ENCODE data around the gene AP1B1. TPM values are rescaled to one million over a fixed set of nuclear protein-coding genes. Genes with fewer than 3 reads are reported as not detected.

Gene AP1B1
- total and polyA plus RNA-seq, 2 of the 8 experiments (the other 6 are each of a cell fraction or from before 2014, with no cell fraction given) = 64.2 to 86.8 TPM

DNA sequence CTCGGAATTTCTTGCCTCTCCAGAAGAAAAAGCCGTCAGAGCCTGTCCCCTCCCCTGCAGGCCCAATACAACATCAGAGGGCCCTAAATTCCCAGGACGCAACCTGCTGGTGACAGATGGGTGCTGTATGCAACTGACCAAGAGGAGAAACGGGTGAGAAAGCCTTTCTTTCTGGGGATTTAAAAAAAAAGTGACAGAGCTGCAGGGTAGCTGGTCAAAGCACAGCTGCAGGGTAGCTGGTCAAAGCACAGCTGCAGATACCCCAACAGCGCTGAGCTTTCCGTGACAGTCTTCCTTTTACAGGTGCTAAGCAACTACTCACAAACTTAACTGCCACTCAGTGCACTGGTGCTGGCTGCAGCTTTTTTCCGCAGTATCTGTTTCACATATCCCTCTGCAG lies 17.8 kb downstream of the AP1B1 start:
- no peak overlapping the region for H4K91ac ChIP-seq (replicated peaks; ENCODE audit: insufficient read length, low read length)
- H2BK20ac ChIP-seq (ENCODE audit: low read length) = no peak overlapping the region
- CTCF ChIA-PET (ENCODE audit: partially characterized antibody) = interaction anchor here (0.6 to 2.1 kb wide), 8 partner anchors 11 to 1383 kb away, joined by 3 to 6 read pairs (median 4); no protein-coding TSS in a partner anchor
- H3K4me2 ChIP-seq (ENCODE audit: insufficient read depth in 1 of 2, low read depth in 2 of 2, low read length in 2 of 2) = no peak overlapping the region
- POLR2A ChIA-PET (ENCODE audit: partially characterized antibody) = interaction anchor here (0.6 to 1.4 kb wide), 2 partner anchors 12 to 119 kb away, joined by 3 read pairs; no protein-coding TSS in a partner anchor
- H3K14ac ChIP-seq (ENCODE audit: insufficient read length) = no peak overlapping the region
- no peak overlapping the region for H4K5ac ChIP-seq (ENCODE audit: insufficient read length, low read depth, low read length)
- H3K4ac ChIP-seq (replicated peaks; ENCODE audit: insufficient read length, low read depth, low read length) = no peak overlapping the region
- WGBS, 2 experiments (ENCODE audit: extremely low coverage in 1 of 2, insufficient coverage in 1 of 2, insufficient read length in 1 of 2, insufficient replicate concordance in 2 of 2, low coverage in 1 of 2, low lambda C conversion rate in 2 of 2, missing lambda C conversion rate in 1 of 2) = 65% methylated on average over 7 of the region's 7 CpGs; no CpG with 5 or more reads in 1 of the 2 experiments
- DNase-seq (ENCODE audit: low read depth in 1 of 2, low spot score in 2 of 2) (peak in 1 of 2 experiments; percentile 49), FAIRE-seq (no peak)
- H2BK15ac ChIP-seq (ENCODE audit: low read length) = no peak overlapping the region
- H3K79me2 ChIP-seq (ENCODE audit: control insufficient read depth in 1 of 2, insufficient read depth in 2 of 2, low read length in 2 of 2) = no peaks in the 10 kb centered on the region
- no peaks in the 10 kb centered on the region; the same call in none of the 2 replicates for H3K79me1 ChIP-seq (ENCODE audit: low read depth, low read length)
- H3K27me3 ChIP-seq (replicated peaks in 1 of 4; ENCODE audit: control insufficient read depth in 3 of 4, extremely low read depth in 1 of 4, insufficient read depth in 3 of 4, low read length in 3 of 4) = no peaks in the 10 kb centered on the region
- H2BK12ac ChIP-seq (ENCODE audit: low read depth, low read length) = no peak overlapping the region
- no peak overlapping the region for H2AFZ ChIP-seq (ENCODE audit: low read length)
- H3K9me3 ChIP-seq (ENCODE audit: insufficient read depth in 2 of 2, low read depth in 1 of 2, low read length in 1 of 2) = no peaks in the 10 kb centered on the region
- H3K9ac ChIP-seq (replicated peaks in 1 of 4; ENCODE audit: extremely low read depth in 1 of 4, low read depth in 3 of 4, low read length in 3 of 4) = no peak overlapping the region
- no peak overlapping the region for H3K18ac ChIP-seq (ENCODE audit: extremely low read depth, low read length)
- H2BK120ac ChIP-seq (replicated peaks; ENCODE audit: low read depth, low read length) = no peak overlapping the region
- no peak overlapping the region for H3K27ac ChIP-seq (ENCODE audit: low read depth, low read length)
- no peak overlapping the region for H2AK5ac ChIP-seq (ENCODE audit: low read depth, low read length)
- H4K8ac ChIP-seq (ENCODE audit: extremely low read depth, insufficient read depth, low read length) = no peak overlapping the region
- H3K4me3 ChIP-seq (ENCODE audit: extremely low read depth in 1 of 4, insufficient read depth in 2 of 4, low read depth in 3 of 4, low read length in 4 of 4) = no peak overlapping the region
- no peak overlapping the region for H3K56ac ChIP-seq (replicated peaks; ENCODE audit: insufficient read length, low read depth, low read length)
- peaks cover 5 to 21% (median 15%) of the 10 kb centered on the region in 4 experiments for H3K4me1 ChIP-seq (replicated peaks in 1 of 4; ENCODE audit: control insufficient read depth in 3 of 4, insufficient read depth in 4 of 4, low read length in 3 of 4)
- H3K23ac ChIP-seq (ENCODE audit: insufficient read length) = no peak overlapping the region
- 0 out of 8 replicates have a peak, but pooled peaks cover 0 to 5% (median 0%) of the 10 kb centered on the region in 4 experiments for H3K36me3 ChIP-seq (ENCODE audit: control insufficient read depth in 2 of 4, insufficient read depth in 4 of 4, low read length in 3 of 4)
- no peak overlapping the region for H2BK5ac ChIP-seq (ENCODE audit: low read depth, low read length)
- H4K20me1 ChIP-seq (replicated peaks in 1 of 2; ENCODE audit: control insufficient read depth in 1 of 2, insufficient read depth in 2 of 2, low read length in 2 of 2) = peaks cover 3% of the 10 kb centered on the region in 2 experiments
- H3K23me2 ChIP-seq (ENCODE audit: low read depth, low read length) = no peaks in the 10 kb centered on the region
- TF ChIP-seq JUND (IDR thresholded peaks at IDR 0.05; ENCODE audit: low read length) (no peak), RAD21 (IDR thresholded peaks at IDR 0.05 in 1 of 2, conservative IDR thresholded peaks at IDR 0.05 in 1 of 2; ENCODE audit: low read depth in 2 of 2, low read length in 2 of 2) (0 out of 4 replicates have a peak, but pooled peaks of 1 of the 2 experiments have one; percentile 5), SIN3A (conservative IDR thresholded peaks at IDR 0.05 in 1 of 2, IDR thresholded peaks at IDR 0.05 in 1 of 2; ENCODE audit: low read depth in 1 of 2, low read length in 2 of 2) (0 out of 4 replicates have a peak, but pooled peaks of 1 of the 2 experiments have one; percentile 45), CHD1 (IDR thresholded peaks at IDR 0.05; ENCODE audit: low read depth, low read length) (no peak), SP2 (IDR thresholded peaks at IDR 0.05; ENCODE audit: low read length) (no peak), GTF2F1 (IDR thresholded peaks at IDR 0.05; ENCODE audit: borderline replicate concordance, low read depth, low read length) (no peak), SIX5 (IDR thresholded peaks at IDR 0.05; ENCODE audit: low read depth, low read length) (no peak)
- TF ChIP-seq, protein P1, sequence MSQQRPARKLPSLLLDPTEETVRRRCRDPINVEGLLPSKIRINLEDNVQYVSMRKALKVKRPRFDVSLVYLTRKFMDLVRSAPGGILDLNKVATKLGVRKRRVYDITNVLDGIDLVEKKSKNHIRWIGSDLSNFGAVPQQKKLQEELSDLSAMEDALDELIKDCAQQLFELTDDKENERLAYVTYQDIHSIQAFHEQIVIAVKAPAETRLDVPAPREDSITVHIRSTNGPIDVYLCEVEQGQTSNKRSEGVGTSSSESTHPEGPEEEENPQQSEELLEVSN (IDR thresholded peaks at IDR 0.05) = no peak
- TF ChIP-seq, protein P2, sequence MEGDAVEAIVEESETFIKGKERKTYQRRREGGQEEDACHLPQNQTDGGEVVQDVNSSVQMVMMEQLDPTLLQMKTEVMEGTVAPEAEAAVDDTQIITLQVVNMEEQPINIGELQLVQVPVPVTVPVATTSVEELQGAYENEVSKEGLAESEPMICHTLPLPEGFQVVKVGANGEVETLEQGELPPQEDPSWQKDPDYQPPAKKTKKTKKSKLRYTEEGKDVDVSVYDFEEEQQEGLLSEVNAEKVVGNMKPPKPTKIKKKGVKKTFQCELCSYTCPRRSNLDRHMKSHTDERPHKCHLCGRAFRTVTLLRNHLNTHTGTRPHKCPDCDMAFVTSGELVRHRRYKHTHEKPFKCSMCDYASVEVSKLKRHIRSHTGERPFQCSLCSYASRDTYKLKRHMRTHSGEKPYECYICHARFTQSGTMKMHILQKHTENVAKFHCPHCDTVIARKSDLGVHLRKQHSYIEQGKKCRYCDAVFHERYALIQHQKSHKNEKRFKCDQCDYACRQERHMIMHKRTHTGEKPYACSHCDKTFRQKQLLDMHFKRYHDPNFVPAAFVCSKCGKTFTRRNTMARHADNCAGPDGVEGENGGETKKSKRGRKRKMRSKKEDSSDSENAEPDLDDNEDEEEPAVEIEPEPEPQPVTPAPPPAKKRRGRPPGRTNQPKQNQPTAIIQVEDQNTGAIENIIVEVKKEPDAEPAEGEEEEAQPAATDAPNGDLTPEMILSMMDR (IDR thresholded peaks at IDR 0.05; ENCODE audit: control extremely low read depth in 1 of 3, insufficient read depth in 1 of 3, low read depth in 1 of 3, low read length in 3 of 3) = peak in 2 of 3 experiments; percentile 11 to 16; a peak in 1 of 4 replicates

Data from H1 (cell line).